ENCODE data around the gene CDK14.

- no peak for TF ChIP-seq CTCF (IDR thresholded peaks at IDR 0.05; ENCODE audit: borderline replicate concordance, extremely low read depth, low read length, poor library complexity, severe bottlenecking)
- no peak for TF ChIP-seq EZH2 (IDR thresholded peaks at IDR 0.05; ENCODE audit: borderline replicate concordance, low read depth, low read length, severe bottlenecking)
These were observed 589.6 kb downstream of the CDK14 start for GRCh38 chr7:91185771-91186170.

Measured in DND-41 (cell line).